Right lobe of liver (tissue), 6 donors: ENCODE results near the gene SPDYA. TPM values are rescaled to one million over a fixed set of nuclear protein-coding genes. Genes with fewer than 3 reads are reported as not detected.
A peak's percentile ranks its signal among the peaks of the same experiment; 100 is the strongest.

Experiments
- ATAC-seq, 4 donors: fragments of 200-7000 bp; cut with Tn5 transposase; one replicate each; pipeline ENCODE4 v1.9.1; 2020; ENCODE audit warnings: mild to moderate bottlenecking in 4 of 4, moderate library complexity in 4 of 4
- DNase-seq, 3 donors: peaks; one replicate each; pipeline ENCODE4 v3.0.0-alpha.2; 2020
- H3K27ac ChIP-seq, 3 donors: fragments of 200-600 bp; one replicate each; pipeline ENCODE4 v1.8.0; 2022
- H3K27me3 ChIP-seq, 2 donors: fragments of 200-600 bp; one replicate each; pipeline ENCODE4 v1.8.0; 2022
- H3K36me3 ChIP-seq, 4 donors: fragments of 200-600 bp; sonication (generic) in 1 of 4; one replicate each; pipeline versions ENCODE4 v1.5.1 to v1.8.0; 2017 to 2022; ENCODE audit warnings: control low read depth in 1 of 4
- H3K4me1 ChIP-seq, 4 donors: fragments of 200-600 bp; sonication (generic) in 1 of 4; one replicate each; pipeline versions ENCODE4 v1.5.1 to v1.8.0; 2017 to 2022; ENCODE audit warnings: control low read depth in 1 of 4
- H3K4me3 ChIP-seq, 3 donors: fragments of 200-600 bp; one replicate each; pipeline ENCODE4 v1.8.0; 2022
- H3K9me3 ChIP-seq, 4 donors: fragments of 200-600 bp; sonication (generic) in 1 of 4; one replicate each; pipeline versions ENCODE4 v1.5.1 to v1.8.0; 2017 to 2022; ENCODE audit warnings: control low read depth in 1 of 4
- POLR2A ChIP-seq: fragments of 450-650 bp; IDR thresholded peaks from one replicate; pipeline ENCODE4 v1.6.1; 2017; ENCODE audit warnings: antibody characterized with exemption, mild to moderate bottlenecking
- WGBS: methylation state at CpG from one replicate; pipeline ENCODE4 v1.1.6; 2018; ENCODE audit warnings: low coverage, low lambda C conversion rate; ENCODE audit not compliant: insufficient coverage; ENCODE audit errors: missing lambda C conversion rate; 5-methylcytosine and 5-hydroxymethylcytosine counted together
- intact Hi-C, 2 donors: fragments of 100-400 bp; cut with DNase I; formaldehyde crosslinking; loops; one replicate each; pipeline versions ENCODE4 v1.11.2 to v1.14.1; 2022
- total RNA-seq, 6 experiments: library from RNA; depleted of rRNA in 2 of 6; stranded (reverse); fragments of >200 nt in 2 of 6; fragmentation: NEBNext Ultra II Directional in 3 of 6; extraction: Animal tissue kit (Norgen Biotek cat#: 25700) in 3 of 6; gene quantifications; one replicate each; pipeline versions ENCODE4 v1.1.0 to v1.2.4, GENCODE V29; 2016 to 2023
- TF ChIP-seq, protein P1 (sequence below), 4 donors: fragments of 200-600 bp in 3 of 4; fragments of 450-650 bp in 1 of 4; IDR thresholded peaks; one replicate each; pipeline versions ENCODE4 v1.5.1 to v1.8.0; 2016 to 2022; ENCODE audit warnings: antibody characterized with exemption in 4 of 4, mild to moderate bottlenecking in 2 of 4
- donor health status: DM: no; HTN: yes; CAD: no.
- donor health status: DM: no; HTN: no; CAD: no.
- donor health status: DM: no; HTN: no; CAD: no.
- donor health status: DM: no; HTN: yes; CAD: no.
- donor health status: DM: no; HTN: yes; CAD: no.

Gene SPDYA
- total RNA-seq, 6 experiments from 2014 or later: 0.15 to 0.55 (median 0.42) TPM; not detected in 1

DNA sequence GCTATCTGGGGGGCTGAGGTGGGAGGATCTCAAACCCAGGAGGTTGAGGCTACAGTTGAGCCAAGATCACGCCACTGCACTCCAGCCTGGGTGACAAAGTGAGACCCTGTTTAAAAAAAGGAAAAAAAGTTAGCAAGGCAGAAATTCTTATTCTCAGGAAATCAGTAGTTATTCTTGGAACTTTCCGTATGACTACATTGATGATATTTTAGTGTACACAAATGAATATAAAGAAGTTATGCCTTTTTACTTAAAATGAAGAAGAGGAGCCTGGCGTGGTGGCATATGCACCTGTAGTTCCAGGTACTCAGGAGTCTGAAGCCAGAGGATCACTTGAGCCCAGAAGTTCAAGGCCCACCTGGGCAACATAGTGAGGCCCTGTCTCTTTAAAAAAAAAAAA lies 7.4 kb downstream of the SPDYA start:
- Histone ChIP-seq H3K27me3 (no peaks in the 10 kb centered on the region), H3K36me3 (no peaks in the 10 kb centered on the region), H3K4me1 (no peaks in the 10 kb centered on the region), H3K4me3 (no peak overlapping the region), H3K27ac (no peak overlapping the region), H3K9me3 (no peaks in the 10 kb centered on the region)
- 83% methylated on average over 3 of the region's 3 CpGs for WGBS
- no peak for TF ChIP-seq POLR2A
- TF ChIP-seq, protein P1, sequence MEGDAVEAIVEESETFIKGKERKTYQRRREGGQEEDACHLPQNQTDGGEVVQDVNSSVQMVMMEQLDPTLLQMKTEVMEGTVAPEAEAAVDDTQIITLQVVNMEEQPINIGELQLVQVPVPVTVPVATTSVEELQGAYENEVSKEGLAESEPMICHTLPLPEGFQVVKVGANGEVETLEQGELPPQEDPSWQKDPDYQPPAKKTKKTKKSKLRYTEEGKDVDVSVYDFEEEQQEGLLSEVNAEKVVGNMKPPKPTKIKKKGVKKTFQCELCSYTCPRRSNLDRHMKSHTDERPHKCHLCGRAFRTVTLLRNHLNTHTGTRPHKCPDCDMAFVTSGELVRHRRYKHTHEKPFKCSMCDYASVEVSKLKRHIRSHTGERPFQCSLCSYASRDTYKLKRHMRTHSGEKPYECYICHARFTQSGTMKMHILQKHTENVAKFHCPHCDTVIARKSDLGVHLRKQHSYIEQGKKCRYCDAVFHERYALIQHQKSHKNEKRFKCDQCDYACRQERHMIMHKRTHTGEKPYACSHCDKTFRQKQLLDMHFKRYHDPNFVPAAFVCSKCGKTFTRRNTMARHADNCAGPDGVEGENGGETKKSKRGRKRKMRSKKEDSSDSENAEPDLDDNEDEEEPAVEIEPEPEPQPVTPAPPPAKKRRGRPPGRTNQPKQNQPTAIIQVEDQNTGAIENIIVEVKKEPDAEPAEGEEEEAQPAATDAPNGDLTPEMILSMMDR (IDR thresholded peaks at IDR 0.05): no peak
- ATAC-seq: no peak
- no peak for DNase-seq
- intact Hi-C loops: no loop called here

DNA sequence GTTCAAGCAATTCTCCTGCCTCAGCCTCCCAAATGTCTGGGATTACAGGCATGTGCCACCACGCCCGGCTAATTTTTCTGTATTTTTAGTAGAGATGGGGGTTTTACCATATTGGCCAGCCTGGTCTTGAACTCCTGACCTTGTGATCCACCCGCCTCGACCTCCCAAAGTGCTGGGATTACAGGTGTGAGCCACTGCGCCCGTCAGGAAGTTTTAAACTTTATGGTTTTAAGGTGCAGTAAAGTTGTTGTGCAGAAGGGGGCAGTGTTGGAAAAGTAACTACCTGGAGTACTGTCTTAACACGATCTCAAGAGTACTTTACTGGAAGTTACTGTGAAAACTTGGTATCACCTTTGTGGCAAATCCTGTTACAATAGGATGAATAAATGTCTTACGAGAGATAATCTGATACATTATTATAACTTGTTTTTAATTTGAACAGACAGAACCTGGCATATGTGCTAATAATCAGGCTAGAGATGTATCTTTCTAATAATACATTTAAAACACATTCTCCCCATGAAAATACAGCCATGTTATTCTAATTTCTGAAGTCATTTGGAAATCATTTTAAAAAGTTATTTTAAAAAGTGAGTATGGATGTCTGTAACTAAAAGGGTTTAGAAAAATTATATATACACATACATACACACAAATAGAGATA lies 10.8 kb downstream of the SPDYA start:
- Histone ChIP-seq H3K36me3 (no peaks in the 10 kb centered on the region), H3K9me3 (no peaks in the 10 kb centered on the region), H3K4me1 (no peaks in the 10 kb centered on the region), H3K27me3 (no peaks in the 10 kb centered on the region), H3K27ac (no peak overlapping the region), H3K4me3 (no peak overlapping the region)
- intact Hi-C loops: no loop called here
- DNase-seq (peak in 1 of 3 donors; percentile 51), ATAC-seq (peak; percentile 83 to 92 (median 88))
- 0% methylated on average over 8 of the region's 8 CpGs for WGBS
- no peak for TF ChIP-seq POLR2A
- TF ChIP-seq, protein P1 (IDR thresholded peaks at IDR 0.05): peak; percentile 60 to 66 (median 66)

DNA sequence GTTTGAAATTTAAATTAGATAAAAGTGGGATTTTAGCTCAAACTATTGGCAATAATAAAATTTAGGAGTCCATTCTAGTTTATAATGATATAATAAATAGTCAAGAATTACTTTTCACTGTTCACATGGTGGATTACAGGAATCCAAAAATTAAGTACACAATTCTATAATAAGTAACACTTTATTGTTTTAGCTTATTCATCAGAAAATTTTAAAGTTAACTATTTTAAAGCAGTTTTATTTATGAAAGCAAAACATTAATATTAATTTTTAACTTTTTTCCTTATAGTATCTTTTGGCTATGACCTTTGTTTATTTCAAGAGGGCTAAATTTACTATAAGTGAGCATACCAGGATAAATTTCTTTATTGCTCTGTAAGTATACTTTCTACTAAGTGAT lies 11.4 kb downstream of the SPDYA start:
- no peaks in the 10 kb centered on the region for H3K36me3 ChIP-seq
- no peak overlapping the region for H3K27ac ChIP-seq
- H3K4me1 ChIP-seq: no peaks in the 10 kb centered on the region
- no peaks in the 10 kb centered on the region for H3K9me3 ChIP-seq
- no peaks in the 10 kb centered on the region for H3K27me3 ChIP-seq
- DNase-seq (no peak), ATAC-seq (no peak)
- no peak overlapping the region for H3K4me3 ChIP-seq
- intact Hi-C loops: no loop called here
- TF ChIP-seq, protein P1 (IDR thresholded peaks at IDR 0.05): no peak
- TF ChIP-seq POLR2A: no peak

DNA sequence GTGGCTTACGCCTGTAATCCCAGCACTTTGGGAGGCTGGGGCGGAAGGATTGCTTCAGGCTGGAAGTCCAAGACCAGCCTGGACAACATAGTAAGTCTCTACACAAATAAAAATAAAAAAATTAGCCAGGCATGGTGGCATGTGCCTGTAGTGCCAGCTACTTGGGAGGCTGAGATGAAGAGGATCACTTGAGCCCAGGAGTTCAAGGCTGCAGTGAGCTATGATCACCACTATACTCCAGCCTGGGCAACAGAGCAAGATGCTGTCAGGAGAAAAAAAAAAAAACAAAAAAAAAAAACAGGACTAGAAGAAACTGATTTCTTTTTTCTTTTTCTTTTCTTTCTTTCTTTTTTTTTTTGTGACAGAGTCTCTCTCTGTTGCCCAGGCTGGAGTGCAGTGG lies 13.6 kb downstream of the SPDYA start:
- H3K27ac ChIP-seq: no peak overlapping the region
- DNase-seq (no peak), ATAC-seq (no peak)
- TF ChIP-seq, protein P1 (IDR thresholded peaks at IDR 0.05): no peak
- TF ChIP-seq POLR2A: no peak
- no peaks in the 10 kb centered on the region for H3K27me3 ChIP-seq
- WGBS: 82% methylated on average over 2 of the region's 2 CpGs
- H3K4me3 ChIP-seq: no peak overlapping the region
- H3K4me1 ChIP-seq: no peaks in the 10 kb centered on the region
- H3K36me3 ChIP-seq: no peaks in the 10 kb centered on the region
- intact Hi-C loops: no loop called here
- no peaks in the 10 kb centered on the region for H3K9me3 ChIP-seq

DNA sequence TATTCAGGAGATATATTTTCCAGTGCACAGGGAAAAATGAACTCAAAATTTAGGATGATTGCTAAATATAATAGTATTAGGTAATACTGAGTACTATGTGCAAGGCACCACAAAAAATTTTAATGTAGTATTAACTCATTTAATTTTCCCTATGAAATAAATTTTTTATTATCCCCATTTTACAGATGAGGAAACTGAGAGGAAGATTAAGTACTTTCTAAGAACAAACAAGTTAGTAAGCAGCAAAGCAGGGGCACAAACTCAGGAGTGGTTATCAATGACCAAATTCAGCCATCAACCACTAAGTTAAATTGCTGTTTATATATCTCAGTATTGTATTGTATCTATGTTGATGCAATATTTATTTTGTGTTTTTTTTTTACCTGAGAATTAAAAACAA lies 14.2 kb downstream of the SPDYA start:
- intact Hi-C loops: no loop called here
- DNase-seq (no peak), ATAC-seq (no peak)
- Histone ChIP-seq H3K4me3 (no peak overlapping the region), H3K27ac (no peak overlapping the region), H3K4me1 (no peaks in the 10 kb centered on the region), H3K9me3 (no peaks in the 10 kb centered on the region), H3K36me3 (no peaks in the 10 kb centered on the region), H3K27me3 (no peaks in the 10 kb centered on the region)
- TF ChIP-seq, protein P1 (IDR thresholded peaks at IDR 0.05): no peak
- no peak for TF ChIP-seq POLR2A
